GM12891 (cell line): Measurements from ENCODE around the gene SLC17A9.

Experiments
- DNase-seq: peaks from one replicate; pipeline ENCODE4 v3.0.0; 2011; ENCODE audit warnings: low spot score; ENCODE audit not compliant: insufficient read length
- FAIRE-seq: peaks from 2 replicates; lab custom pipeline; 2011; peaks lifted over from hg19 to GRCh38; lab: Jason Lieb, UNC
- PAX5 ChIP-seq: IDR thresholded peaks from 2 replicates; pipeline ENCODE4 v1.6.1; 2011; ENCODE audit warnings: low read length, moderate library complexity, mild to moderate bottlenecking; ENCODE audit not compliant: insufficient read depth, severe bottlenecking
- POLR2A ChIP-seq: IDR thresholded peaks from 2 replicates; pipeline ENCODE4 v1.6.1; 2011; ENCODE audit warnings: low read depth, low read length, control low read depth
- POLR2AphosphoS5 ChIP-seq: IDR thresholded peaks from 2 replicates; pipeline ENCODE4 v1.6.1; 2011; ENCODE audit warnings: low read depth, low read length, control low read depth
- POU2F2 ChIP-seq: IDR thresholded peaks from 2 replicates; pipeline ENCODE4 v1.6.1; 2011; ENCODE audit warnings: low read depth, mild to moderate bottlenecking, control low read depth, low read length, moderate library complexity
- SPI1 ChIP-seq: IDR thresholded peaks from 2 replicates; pipeline ENCODE4 v1.6.1; 2011; ENCODE audit warnings: low read depth, low read length, control low read depth
- TAF1 ChIP-seq: IDR thresholded peaks from 2 replicates; pipeline ENCODE4 v1.6.1; 2011; ENCODE audit warnings: low read depth, low read length, control low read depth

SLC17A9 gene

GRCh38 chr20:62967628-62968351 is 15.3 kb downstream of the SLC17A9 start:
- TF ChIP-seq POLR2A = no peak
- no peak for TF ChIP-seq TAF1
- no peak for TF ChIP-seq POU2F2
- FAIRE-seq (no peak), DNase-seq (no peak)

- FAIRE-seq (no peak), DNase-seq (no peak)
Observed at GRCh38 chr20:62968378-62969178, 16.1 kb downstream of the SLC17A9 start.

GRCh38 chr20:62969179-62969760 is 16.8 kb downstream of the SLC17A9 start:
- TF ChIP-seq PAX5 (no peak), TAF1 (no peak), POLR2A (no peak), POU2F2 (no peak), SPI1 (no peak), POLR2AphosphoS5 (no peak)
- FAIRE-seq = no peak
- no peak for DNase-seq

More at GRCh38 chr20:62968378-62969178, 16.1 kb downstream of the SLC17A9 start:
- TF ChIP-seq POLR2A = no peak

- FAIRE-seq = no peak
- no peak for TF ChIP-seq TAF1
- TF ChIP-seq SPI1 = no peak
- TF ChIP-seq POU2F2 = no peak
- no peak for TF ChIP-seq POLR2A
- TF ChIP-seq PAX5 = no peak
- no peak for TF ChIP-seq POLR2AphosphoS5
- no peak for DNase-seq
Observed at GRCh38 chr20:62969939-62970306, 17.4 kb downstream of the SLC17A9 start.

- FAIRE-seq = no peak
- no peak for TF ChIP-seq POLR2AphosphoS5
- TF ChIP-seq POLR2A = no peak
- no peak for TF ChIP-seq PAX5
- TF ChIP-seq TAF1 = no peak
- TF ChIP-seq POU2F2 = no peak
- no peak for TF ChIP-seq SPI1
- no peak for DNase-seq
Observed at GRCh38 chr20:62970307-62971210, 18.1 kb downstream of the SLC17A9 start.

GRCh38 chr20:62971211-62971949 is 18.9 kb downstream of the SLC17A9 start:
- DNase-seq = no peak
- FAIRE-seq = no peak
- no peak for TF ChIP-seq SPI1
- no peak for TF ChIP-seq POLR2AphosphoS5
- TF ChIP-seq POLR2A = no peak
- TF ChIP-seq POU2F2 = no peak
- TF ChIP-seq TAF1 = no peak
- no peak for TF ChIP-seq PAX5

- TF ChIP-seq POLR2A (no peak), POU2F2 (peak; percentile 84), TAF1 (no peak), SPI1 (no peak), POLR2AphosphoS5 (no peak), PAX5 (peak; percentile 33)
- FAIRE-seq (peak; percentile 94), DNase-seq (peak; percentile 98)
Observed at GRCh38 chr20:62971950-62972844, 19.7 kb downstream of the SLC17A9 start.
